ENCODE measurements around the gene EML5. TPM values are rescaled to one million over a fixed set of nuclear protein-coding genes. Genes with fewer than 3 reads are reported as not detected.

EML5 gene
- total RNA-seq, 6 experiments from 2014 or later, result 8.7 to 15.7 (median 14.7) TPM

DNA sequence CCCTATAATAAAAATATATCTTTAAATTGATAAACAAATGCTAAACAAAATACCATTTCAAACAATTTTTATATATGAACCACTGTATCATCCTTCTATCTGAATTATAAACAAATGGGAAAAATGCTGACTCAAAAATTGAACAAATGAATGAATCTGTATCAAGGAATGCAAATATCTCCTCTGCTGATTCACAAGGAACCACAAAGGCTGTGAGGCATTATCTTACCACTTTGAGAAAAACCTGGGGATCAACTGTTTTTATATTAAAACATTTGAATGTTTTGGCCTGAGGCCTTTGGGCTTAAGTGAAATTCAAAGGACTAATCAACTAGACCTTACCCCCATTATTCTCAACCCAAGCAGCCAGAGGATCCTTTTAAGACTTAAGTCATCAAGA, 86.3 kb downstream of the EML5 start:
- Mint-ChIP-seq H3K27me3 (ENCODE audit: insufficient read depth) (no peaks in the 10 kb centered on the region), H3K4me1 (ENCODE audit: low read depth) (peaks cover 28% of the 10 kb centered on the region), H3K4me3 (0 out of 2 replicates have a peak overlapping the region, but pooled peaks have one; percentile 1), H3K36me3 (ENCODE audit: low read depth) (peaks cover 14% of the 10 kb centered on the region; the same call in 1 of the 2 replicates), H3K27ac (peak overlapping the region; percentile 36; the same call in 1 of the 2 replicates), H3K9me3 (no peaks in the 10 kb centered on the region)
- DNase-seq, result peak; percentile 57
- TF ChIP-seq, protein P1, sequence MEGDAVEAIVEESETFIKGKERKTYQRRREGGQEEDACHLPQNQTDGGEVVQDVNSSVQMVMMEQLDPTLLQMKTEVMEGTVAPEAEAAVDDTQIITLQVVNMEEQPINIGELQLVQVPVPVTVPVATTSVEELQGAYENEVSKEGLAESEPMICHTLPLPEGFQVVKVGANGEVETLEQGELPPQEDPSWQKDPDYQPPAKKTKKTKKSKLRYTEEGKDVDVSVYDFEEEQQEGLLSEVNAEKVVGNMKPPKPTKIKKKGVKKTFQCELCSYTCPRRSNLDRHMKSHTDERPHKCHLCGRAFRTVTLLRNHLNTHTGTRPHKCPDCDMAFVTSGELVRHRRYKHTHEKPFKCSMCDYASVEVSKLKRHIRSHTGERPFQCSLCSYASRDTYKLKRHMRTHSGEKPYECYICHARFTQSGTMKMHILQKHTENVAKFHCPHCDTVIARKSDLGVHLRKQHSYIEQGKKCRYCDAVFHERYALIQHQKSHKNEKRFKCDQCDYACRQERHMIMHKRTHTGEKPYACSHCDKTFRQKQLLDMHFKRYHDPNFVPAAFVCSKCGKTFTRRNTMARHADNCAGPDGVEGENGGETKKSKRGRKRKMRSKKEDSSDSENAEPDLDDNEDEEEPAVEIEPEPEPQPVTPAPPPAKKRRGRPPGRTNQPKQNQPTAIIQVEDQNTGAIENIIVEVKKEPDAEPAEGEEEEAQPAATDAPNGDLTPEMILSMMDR (IDR thresholded peaks at IDR 0.05), result no peak

DNA sequence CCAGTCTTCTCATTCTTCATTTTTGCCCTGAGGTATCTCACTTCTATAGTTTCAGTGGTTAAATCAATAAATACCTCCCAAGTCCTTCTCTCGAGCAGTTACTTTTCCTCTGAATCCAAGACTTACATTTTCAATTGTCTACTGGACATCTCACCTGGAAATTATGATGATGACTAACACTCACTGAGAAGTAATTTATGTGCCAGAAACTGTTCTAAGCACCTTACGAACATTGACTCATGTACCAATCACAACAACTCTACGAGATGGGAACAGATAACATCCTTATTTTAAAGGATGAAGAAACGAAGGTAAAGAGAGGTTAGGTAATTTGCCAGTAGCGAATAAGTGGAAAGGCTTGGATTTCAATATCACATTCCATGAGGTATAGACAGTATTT, 94.1 kb downstream of the EML5 start:
- no peak overlapping the region for H3K4me3 Mint-ChIP-seq
- H3K36me3 Mint-ChIP-seq (ENCODE audit: low read depth), result peaks cover 10% of the 10 kb centered on the region
- H3K9me3 Mint-ChIP-seq, result no peaks in the 10 kb centered on the region
- no peaks in the 10 kb centered on the region for H3K27me3 Mint-ChIP-seq (ENCODE audit: insufficient read depth)
- TF ChIP-seq, protein P1 (IDR thresholded peaks at IDR 0.05), result no peak
- H3K4me1 Mint-ChIP-seq (ENCODE audit: low read depth), result peaks cover 19% of the 10 kb centered on the region
- H3K27ac Mint-ChIP-seq, result no peak overlapping the region
- no peak for DNase-seq

DNA sequence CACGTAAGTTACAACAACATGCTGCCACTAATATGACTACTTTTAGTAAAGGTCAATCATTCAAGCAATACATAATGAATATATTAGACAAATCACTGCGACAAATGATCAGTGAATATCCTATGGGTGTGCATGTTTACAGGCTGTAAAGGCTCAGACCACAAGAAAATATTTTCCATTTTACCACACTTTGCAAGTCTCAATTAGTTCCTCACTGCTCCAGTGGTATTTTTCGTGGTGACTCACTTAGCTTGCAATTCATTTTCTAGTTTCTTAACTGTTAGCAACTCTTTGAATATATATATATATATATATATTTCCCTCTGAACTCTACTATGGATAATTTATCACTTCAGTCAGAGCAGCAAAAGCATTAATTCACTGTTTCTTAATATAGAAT, 96.9 kb downstream of the EML5 start:
- DNase-seq, result peak; percentile 37
- TF ChIP-seq, protein P1 (IDR thresholded peaks at IDR 0.05), result no peak

DNA sequence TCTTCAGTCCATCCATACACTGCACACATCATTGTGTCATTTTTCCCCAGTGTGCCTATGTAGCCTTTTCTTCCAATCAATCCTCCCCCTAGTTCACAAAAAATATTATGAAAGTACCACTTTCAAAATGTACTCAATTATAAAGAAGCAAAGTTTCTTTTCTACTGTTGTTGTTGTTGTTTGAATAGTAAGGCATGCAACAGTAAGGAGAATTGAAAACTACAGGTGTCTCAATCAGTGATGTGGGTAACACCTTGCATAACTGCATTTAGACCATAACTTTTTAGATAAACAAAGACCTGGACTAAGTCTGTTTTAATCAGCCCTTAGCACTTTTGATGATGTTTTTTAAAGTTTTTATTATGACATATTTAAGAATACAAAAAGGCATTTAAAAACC, 104.4 kb downstream of the EML5 start:
- Mint-ChIP-seq H3K4me1 (ENCODE audit: low read depth) (no peaks in the 10 kb centered on the region), H3K27me3 (ENCODE audit: insufficient read depth) (no peaks in the 10 kb centered on the region), H3K9me3 (no peaks in the 10 kb centered on the region), H3K4me3 (no peak overlapping the region), H3K27ac (no peak overlapping the region), H3K36me3 (ENCODE audit: low read depth) (peaks cover 19% of the 10 kb centered on the region; the same call in 1 of the 2 replicates)
- DNase-seq, result no peak
- TF ChIP-seq, protein P1 (IDR thresholded peaks at IDR 0.05), result no peak

More for the DNA sequence above, 96.9 kb downstream of the EML5 start:
- Mint-ChIP-seq H3K4me3 (no peak overlapping the region), H3K4me1 (ENCODE audit: low read depth) (peaks cover 19% of the 10 kb centered on the region), H3K9me3 (no peaks in the 10 kb centered on the region), H3K36me3 (ENCODE audit: low read depth) (peaks cover 14% of the 10 kb centered on the region), H3K27me3 (ENCODE audit: insufficient read depth) (no peaks in the 10 kb centered on the region), H3K27ac (no peak overlapping the region)

DNA sequence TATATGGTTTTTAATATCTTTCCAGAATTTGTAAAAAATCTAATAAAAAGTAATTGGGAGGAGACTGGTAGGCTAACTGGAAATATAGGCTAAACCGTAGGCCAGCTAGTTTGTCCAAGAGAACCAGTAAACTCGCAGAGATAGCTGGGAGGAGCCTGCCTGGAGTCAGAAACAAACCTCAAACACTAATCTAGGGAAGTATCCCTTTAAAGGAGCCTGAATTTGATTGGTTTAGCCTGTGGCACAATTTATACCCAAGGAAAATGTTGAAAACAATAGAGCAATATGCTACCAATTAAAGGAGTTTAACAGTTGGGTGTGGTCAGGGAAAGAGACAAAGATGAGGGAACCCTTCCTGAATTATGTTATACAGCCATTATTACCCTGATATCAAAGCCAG, 109.6 kb downstream of the EML5 start:
- Mint-ChIP-seq H3K9me3 (no peaks in the 10 kb centered on the region), H3K4me3 (no peak overlapping the region), H3K4me1 (ENCODE audit: low read depth) (no peaks in the 10 kb centered on the region; the same call in 1 of the 2 replicates), H3K27ac (no peak overlapping the region), H3K36me3 (ENCODE audit: low read depth) (peaks cover 20% of the 10 kb centered on the region), H3K27me3 (ENCODE audit: insufficient read depth) (no peaks in the 10 kb centered on the region)
- TF ChIP-seq, protein P1 (IDR thresholded peaks at IDR 0.05), result no peak
- DNase-seq, result no peak

All from HFFc6 (cell line).